Measurements from ENCODE around the gene QKI. TPM values are rescaled to one million over a fixed set of nuclear protein-coding genes. Genes with fewer than 3 reads are reported as not detected.

QKI gene
- total RNA-seq, 1 donor from 2014 or later = 95.0 TPM

DNA sequence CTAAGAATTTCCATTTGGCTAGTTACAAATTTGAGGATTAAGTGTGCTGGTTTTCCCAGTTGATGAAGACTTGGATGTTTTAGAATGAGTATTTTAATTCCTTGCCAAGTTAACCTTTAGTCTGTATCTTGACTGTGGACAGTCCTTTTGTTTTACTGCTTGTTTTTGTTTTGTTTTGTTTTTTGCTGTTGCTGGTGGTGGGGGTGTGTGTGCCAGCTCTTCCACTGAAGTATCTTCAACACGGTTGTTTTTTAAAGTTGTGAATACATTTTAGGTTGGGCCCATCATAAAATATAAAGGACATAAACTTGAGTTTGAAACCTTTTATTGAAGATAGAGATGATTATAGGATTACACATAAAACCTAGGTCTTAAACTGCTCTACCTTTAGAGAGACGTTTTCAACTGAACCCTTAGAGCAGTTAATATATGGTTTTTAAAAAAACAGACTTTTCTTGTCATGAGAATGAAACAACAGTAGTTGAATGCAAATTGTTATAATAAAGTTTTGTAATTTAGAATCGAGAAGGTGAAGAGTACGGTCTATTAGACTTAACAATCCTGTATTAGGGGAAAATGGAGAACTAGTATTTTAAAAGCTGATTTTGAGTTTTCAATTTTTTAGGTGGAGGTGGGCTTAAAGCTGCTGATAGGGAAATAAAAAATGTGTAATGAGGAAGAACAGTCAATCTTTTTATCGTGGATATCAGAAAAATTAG, 4.0 kb downstream of the QKI start:
- TF ChIP-seq CTCF (conservative IDR thresholded peaks at IDR 0.05; ENCODE audit: low read depth, low read length) = no peak
- DNase-seq (ENCODE audit: low read depth) = no peak

GRCh38 chr6:163419413-163420288, 5.1 kb downstream of the QKI start:
- DNase-seq (ENCODE audit: low read depth) = no peak
- peak overlapping the region; percentile 86 for H3K4me3 ChIP-seq (ENCODE audit: low read depth, low read length)
- no peak for TF ChIP-seq CTCF (conservative IDR thresholded peaks at IDR 0.05; ENCODE audit: low read depth, low read length)

More for the DNA sequence above, 4.0 kb downstream of the QKI start:
- peak overlapping the region; percentile 86 for H3K4me3 ChIP-seq (ENCODE audit: low read depth, low read length)

DNA sequence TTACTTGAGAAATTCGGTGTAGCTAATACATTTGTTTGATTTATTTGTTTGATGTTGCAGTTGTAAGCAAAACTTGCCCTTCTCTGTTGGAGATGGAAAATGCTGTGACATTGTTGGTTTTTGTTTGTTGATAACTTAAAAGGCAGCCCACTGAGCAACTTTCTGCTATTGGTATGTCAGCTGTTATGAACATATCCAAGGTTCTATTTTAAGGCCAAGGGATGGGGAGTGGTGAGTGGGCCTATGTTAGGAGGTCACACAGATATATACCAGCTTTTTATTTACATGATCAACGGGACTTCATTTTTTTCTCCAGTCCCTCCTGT, 5.7 kb downstream of the QKI start:
- DNase-seq (ENCODE audit: low read depth) = no peak
- TF ChIP-seq CTCF (conservative IDR thresholded peaks at IDR 0.05; ENCODE audit: low read depth, low read length) = no peak
- H3K4me3 ChIP-seq (ENCODE audit: low read depth, low read length) = no peak overlapping the region

DNA sequence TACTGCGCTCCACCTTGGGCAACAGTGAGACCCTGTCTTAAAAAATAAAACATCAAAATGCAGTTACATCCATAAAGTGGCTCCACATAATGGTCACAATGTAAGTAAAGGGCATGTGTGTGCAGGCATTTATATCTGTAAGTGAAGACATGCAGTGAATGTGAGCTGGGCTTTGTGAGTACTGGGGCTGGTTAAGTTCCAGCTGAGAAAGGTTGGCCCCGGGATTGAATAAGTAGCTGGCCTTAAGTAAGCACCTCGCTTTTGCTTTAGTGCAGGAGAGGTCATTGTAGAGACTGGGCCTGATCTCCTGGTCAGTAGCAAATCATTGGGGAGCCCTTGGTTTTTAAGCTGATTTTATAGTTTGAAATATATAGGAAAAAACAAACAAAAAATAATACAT, 8.0 kb downstream of the QKI start:
- no peak for TF ChIP-seq CTCF (conservative IDR thresholded peaks at IDR 0.05; ENCODE audit: low read depth, low read length)
- no peak overlapping the region for H3K4me3 ChIP-seq (ENCODE audit: low read depth, low read length)
- DNase-seq (ENCODE audit: low read depth) = no peak

DNA sequence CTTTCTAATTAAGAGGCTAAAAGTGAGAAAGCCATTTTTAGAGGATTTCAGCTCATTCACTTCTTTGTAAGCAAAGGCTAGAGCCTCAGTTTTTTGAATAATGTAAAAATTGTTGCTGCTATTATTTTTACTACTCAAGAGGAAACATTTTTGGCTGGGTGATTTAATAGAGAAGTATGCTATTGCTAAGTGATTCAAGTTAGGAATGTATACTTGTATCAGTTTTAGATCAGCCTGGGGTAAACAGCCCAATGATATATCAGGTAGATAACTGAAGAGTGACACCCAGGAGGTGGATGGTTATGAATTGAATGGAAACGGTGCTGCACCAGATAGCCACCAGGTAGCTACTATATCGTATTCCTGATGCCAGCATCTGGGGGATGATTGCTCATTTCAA, 9.2 kb downstream of the QKI start:
- no peak overlapping the region for H3K4me3 ChIP-seq (ENCODE audit: low read depth, low read length)
- TF ChIP-seq CTCF (conservative IDR thresholded peaks at IDR 0.05; ENCODE audit: low read depth, low read length) = no peak
- DNase-seq (ENCODE audit: low read depth) = no peak

DNA sequence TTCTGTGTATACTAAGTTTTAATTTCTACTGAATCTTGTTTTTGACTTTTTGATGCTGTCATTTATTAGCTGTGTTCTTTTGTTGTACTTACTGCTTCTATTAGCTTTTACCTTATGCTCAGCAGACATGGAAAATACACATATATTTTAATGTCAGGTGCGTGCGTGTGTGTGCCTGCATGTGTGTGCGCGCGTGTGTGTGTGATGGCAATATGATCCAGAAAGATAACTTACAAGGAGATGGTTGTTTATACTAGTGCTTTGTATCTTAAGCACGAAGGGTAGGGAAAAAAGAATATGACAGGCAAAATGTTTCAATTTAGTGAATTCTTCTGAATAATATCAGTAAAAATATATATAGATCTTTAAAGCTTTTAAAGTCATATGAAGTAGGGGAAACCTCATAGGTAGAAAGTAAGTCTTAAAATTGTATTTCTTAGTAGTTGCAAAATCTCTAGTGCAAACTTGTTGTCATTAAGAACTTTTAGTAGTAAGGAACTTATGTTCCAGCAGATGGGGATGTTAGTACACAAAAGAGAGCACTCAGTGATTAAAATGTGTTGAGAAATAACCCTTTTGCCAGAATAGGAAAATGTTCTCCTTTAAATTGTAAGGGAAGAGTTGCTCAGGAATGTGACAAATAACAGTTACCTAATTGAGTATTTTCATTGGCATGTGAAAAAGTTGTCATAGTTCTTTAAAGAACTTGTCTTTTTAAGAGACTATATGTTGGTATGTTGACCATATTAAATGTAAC, 13.2 kb downstream of the QKI start:
- TF ChIP-seq CTCF (conservative IDR thresholded peaks at IDR 0.05; ENCODE audit: low read depth, low read length) = peak; percentile 59
- no peak overlapping the region for H3K4me3 ChIP-seq (ENCODE audit: low read depth, low read length)
- DNase-seq (ENCODE audit: low read depth) = no peak
